ENCODE results near the gene GABRR3.

The GABRR3 gene

DNA sequence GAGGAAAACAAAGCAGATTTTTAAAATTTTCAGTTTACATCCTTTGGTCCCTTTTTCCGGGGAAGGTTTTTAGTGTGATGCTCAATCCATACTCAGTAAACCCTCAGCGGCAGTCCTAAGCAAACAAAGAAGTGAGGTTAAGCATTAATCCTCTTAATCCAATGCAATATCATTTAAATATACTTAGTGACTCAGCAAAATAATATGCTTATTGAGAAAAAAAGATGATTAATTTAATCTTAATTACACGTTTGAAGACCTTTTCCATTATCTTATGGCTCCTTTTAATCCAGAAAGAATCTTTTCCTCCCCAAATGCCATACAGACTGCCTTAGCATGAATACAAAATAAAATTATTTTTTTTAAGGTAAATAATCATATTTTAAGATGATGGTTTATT is at the start of gene GABRR3:
TSS of gene GABRR3 (minus strand) at position 108 of the 400 bp plus-strand sequence. CDS start 328 bp downstream, outside the sequence.
- no peak for DNase-seq

DNA sequence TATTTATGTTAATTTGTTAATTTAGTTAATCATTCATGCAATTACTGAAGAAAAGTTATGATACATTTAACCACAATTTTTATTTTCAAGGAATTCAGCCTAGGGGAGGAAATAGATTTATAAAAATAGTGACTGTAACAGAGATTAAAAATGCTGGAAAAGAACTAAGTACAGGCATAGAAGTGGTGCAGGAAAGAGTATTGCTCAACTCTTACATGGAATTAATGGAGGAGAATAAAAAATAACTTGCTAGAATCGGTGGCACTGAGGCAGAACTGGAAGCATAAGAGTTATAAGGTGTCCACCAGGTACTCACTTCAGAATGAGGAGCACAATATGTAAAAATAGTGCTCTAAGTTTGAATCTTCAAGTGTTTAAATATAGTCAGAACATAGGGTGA is 38.4 kb upstream of the GABRR3 start:
- no peak for DNase-seq

DNA sequence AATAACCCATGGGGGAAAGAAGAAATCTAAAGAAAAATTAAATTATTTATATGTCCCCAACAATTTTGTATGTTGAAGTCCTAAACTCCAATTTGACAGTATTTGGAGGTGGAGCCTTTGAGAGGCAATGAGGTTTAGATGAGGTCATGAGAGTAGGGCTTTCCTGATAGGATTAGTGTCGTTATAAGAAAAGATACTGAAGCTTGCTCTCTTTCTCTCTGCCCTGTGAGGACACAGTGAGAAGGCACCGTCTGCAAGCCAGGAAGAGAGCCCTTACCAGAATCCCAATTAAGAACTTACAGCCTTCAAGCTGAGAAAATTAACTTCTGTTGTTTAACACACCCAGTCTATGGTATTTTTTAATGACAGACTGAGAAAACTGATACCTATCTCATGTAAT is 35.7 kb upstream of the GABRR3 start:
- no peak for DNase-seq

DNA sequence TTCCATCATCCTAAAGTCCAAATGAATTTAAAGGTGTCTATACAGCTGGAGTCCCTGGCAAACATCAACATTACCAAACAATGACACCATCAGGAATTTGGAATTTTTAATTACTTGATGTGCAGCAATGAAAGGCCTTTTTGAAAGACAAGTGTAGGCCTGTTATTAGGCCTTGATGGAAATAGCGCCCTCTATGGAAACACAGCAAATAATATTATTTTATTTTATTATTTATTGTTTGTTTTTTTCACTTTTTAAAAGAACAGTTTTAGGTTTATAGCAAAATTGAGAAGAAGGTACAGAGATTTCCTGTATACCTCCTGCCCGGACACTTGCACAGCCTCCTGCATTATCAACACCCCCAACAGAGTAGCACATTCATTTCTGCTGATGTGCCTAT is 33.7 kb upstream of the GABRR3 start:
- no peak for DNase-seq

DNA sequence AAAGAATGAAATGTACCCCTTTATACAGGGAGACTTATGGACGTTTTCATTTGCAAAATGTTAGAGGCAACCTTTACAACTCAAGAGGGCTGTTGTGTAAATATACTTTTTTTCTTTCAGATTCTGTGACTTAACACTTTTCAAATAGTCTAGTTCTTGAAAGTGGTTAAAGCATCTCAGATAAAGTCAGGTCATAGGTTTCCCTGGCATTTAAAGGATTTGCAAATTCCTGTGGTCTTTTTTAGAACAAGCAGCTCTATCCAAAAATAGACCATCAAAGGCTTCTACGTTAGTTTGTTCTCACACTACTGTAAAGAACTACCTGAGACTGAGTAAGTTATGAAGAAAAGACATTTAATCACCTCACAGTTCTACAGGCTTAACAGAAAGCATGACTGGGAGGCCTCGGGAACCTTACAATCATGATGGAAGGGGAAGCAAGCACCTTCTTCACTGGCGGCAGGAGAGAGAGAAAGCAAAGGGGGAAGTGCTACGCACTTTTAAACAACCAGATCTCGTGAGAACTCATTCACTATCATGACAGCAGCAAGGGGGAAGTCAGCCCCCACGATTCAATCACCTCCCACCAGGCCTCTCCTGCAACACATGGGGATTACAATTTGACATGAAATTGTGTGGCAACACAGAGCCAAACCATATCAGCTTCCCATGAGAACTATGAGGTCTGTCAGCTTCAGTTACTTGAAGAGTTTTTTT is 23.3 kb upstream of the GABRR3 start:
- DNase-seq = no peak

DNA sequence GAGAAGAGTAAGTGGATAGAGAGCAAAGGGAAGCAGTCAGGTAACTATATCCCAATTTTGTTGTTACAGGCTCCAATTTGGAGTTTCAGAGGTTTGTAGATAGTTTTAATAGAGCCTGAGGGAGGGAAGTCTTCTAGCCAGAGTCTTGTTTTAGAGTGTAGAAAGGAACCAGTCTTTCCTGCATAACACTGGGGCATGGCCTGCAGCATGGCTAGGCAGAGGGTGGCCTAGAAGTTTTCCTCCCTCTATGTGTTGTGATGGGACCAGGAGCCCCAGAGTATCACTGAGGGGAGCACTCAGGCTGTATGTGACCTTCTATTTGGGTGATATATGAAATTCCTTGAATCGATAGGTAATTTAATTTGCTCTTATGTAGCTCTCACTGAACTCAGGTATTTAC is 22.5 kb upstream of the GABRR3 start:
- no peak for DNase-seq

DNA sequence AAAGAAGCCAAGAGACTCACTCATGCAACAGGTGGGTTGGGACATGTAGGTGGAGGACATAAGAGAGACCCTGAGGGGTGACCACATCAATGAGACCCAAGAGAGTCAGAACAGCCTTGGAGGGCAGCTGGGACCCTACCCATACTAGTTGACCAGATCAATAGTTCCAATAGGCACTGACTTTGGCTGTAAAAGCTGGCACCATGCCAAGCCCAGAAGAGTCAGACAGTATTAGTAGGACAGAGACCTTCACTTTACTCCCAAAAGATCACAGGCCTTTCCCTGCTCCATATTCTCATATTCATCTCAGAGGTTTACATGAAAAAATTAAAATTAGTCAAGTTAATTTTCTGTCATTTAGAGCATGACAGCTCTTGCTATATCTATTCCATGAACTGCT is 20.9 kb upstream of the GABRR3 start:
- no peak for DNase-seq

DNA sequence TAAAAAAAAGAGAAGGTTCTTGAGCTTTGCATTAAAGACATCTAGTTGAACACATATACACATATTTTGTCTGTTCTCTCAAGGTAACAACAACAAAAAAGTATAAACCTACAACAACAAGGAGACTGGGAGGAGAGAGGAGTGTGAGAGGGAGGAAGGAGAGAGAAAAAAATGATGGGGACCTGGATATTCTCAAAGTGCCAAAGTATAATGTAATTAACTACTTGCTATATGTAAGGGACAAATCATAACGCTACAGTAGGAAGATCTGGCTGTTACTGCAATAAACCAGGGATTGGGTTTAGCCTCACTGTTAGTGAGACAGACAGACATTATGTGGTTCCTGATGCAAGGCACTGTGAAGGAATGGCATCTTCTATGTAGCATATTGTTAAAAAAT is 14.2 kb upstream of the GABRR3 start:
- no peak for DNase-seq

DNA sequence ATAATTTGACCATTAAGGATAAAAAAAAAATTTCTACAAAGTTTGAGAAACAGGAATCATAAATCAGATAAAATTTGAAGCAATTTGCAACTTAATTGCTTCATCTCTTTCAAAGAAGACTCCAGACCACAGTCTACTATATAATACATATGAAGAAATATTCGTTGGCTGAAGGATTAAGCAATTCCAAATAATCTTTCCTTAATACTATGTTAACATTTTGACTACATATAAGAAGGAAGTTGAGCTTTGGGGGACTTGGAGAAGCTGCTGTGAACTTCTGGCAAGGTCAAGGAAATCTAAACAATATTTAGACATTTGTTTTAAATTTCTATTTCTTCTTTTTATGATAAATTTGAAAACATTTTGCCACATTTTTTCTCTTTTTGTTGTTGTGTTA is 13.5 kb upstream of the GABRR3 start:
- DNase-seq = no peak

DNA sequence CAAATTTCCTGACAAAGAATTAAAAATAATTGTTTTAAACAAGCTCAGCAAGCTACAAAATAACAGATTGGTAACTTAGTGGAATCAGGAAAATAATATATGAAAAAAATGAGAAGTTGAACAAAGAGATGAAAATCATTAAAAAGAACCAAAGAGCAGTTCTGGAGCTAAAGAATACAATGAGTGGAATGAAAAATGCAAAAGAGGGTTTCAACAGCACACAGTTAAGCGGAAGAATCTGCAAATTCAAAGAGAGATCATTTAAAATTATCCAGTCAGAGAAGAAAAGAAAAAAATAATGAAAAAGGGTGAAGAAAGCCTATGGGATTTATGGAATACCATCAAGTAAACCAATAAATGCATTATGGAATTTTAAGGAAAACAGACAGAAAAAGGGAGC is 6.2 kb upstream of the GABRR3 start:
- DNase-seq = no peak

DNA sequence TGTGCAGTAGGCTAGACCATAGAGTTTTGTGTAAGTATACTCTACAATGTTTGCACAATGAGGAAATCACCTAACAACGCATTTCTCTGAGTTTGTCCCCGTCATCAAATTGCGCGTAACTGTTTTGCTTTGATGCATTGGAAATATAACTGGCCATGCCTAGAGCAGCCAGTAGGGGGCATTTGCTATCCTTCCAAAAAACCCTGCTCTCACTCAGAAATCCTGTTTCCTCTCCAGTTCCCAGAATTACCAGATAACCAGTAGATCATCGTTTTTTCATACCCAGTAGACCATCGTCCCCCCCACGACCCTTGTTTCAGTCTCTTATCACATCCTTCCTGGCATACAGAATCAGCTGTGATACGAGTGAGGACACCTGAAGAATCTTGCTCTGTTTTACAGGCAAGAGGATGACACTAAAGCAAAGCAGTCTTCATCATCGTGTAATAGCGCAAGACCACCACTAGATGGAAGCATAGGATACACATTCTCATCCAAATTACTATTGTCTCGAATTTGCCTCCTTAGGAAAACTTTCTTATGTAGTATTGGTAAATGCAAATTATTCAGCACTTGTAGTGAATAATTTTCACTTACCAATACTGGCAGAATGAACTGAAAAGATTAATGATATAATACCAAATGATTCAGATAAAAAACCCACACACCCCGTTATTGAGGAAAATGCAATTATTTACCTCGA is 4.4 kb upstream of the GABRR3 start:
- DNase-seq = peak; percentile 55

DNA sequence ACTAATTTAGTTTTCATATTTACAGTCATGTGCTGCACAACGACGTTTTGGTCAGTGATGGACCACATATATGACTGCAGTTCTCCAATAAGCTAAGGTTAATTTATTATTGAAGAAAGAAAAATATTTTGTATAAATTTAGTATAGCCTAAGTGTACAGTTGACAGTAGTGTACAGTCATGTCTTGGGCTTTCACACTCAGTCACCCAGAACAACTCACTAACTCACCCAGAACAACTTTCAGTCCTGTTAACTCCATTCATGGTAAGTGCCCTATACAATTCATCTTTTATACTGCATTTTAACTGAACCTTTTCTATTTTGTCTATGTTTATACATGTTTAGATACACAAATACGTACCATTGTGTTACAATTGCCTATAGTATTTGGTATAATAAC is 3.8 kb upstream of the GABRR3 start:
- no peak for DNase-seq

DNA sequence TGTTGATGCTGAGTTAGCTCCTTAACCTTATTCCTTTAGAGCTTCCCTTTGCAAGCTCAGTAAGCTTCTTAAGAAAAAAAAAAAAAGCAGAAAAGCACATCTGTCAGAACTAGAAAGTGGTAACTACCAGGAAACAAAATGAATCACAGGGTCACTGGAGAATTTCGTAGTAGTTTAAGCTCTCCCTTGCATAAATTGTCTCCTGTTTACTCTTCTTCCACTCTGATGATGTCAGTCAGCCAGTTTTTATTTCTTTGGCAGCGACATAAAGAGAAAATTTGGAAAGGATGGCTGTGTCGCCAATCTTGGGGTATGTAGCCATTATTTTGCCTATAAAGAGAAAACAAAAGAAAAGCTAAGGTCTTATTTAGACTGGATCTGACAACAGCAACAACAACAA is 3.2 kb upstream of the GABRR3 start:
- no peak for DNase-seq

DNA sequence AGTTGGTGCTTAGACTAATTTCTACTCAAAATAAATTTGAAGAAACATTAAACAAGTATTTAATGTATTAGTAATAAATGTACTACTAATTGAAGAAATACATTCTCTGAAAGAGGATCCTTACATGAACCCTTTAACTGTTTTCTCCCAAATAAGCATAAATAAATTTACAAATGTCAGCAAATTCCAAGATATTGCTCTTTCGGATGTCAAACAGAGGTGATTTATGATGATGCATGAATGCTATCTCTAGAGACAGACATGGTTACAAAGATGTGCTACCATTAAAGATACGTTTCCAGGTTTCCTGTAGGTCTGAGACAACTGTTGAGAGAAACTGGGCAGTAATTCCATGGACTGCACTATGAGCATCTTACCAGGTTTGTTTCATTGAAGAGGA is 629 bp downstream of the GABRR3 start:
- DNase-seq = no peak

DNA sequence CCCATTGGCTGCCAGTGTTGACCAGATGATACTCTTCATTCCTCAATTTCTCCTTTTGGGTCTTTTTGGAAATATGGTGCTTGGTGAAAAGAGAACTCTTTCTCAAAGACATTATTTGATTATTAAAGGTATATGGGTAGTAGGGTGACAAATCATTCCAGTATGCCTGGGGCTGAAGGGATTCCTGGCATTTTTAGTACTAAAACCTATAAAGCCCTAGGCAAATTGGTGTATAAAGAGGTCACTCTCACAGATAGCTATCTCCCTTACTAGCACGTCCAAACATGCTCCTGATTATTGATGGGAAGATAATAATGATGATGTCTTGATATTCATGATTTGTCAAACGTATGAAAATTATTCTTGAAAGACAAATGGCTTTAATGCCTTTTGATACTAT is 1.1 kb downstream of the GABRR3 start:
- DNase-seq = no peak

DNA sequence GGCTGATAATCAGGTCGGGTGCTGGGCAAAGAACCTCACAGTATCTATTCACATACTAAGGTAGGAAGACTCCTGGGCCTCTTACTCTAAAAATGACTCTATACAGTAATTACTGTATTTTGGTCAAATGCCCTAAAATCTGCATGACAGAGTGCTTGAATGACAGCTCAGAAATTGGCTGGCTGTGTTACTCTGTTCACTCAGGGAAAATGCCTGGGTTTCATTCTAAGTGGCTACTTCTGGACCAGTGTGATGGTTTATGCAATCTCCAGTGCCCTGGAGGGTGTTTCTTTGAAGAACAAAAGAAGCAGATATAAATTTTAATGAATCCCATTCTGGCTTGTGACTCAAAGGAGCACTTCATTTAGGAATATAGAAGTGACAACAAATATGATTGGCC is 2.2 kb downstream of the GABRR3 start:
- DNase-seq = no peak

DNA sequence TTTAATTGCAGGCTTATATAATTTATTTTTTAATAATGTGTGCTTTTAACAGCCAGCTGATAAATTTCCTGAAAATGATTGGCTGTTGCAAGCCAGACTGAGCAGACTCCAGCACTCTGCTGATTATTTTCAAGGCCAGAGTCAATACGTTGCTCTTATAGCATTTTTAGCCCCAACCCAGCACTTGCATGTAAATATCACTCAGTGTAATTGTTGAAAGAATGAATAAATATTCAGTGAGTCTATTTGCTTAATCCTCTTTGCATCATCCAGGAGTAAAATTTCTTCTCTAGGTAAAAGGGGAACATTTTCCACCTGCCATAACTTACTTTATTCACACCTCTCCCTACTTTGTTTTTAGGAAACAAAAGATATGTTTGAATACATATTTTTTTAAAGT is 2.9 kb downstream of the GABRR3 start:
- no peak for DNase-seq

DNA sequence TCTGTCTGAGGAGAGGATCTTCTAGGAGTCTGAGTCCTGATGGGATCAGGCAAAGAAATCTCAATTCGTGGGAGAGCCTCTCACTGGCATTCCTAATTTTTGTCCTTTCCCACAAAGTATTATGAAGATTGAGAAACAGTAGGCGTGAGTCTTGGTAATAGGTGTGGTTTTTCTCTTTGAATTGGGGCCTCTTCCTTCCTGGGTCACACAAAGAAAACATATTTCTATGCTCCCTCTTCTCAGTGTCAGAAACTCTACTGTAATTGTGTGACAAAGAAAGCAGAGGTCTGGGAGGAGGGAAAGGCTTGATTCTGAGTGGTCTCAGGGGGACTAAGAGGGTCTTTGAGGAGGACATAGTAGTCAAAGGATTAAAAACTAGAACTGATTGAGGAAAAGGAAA is 6.0 kb downstream of the GABRR3 start:
- no peak for DNase-seq

DNA sequence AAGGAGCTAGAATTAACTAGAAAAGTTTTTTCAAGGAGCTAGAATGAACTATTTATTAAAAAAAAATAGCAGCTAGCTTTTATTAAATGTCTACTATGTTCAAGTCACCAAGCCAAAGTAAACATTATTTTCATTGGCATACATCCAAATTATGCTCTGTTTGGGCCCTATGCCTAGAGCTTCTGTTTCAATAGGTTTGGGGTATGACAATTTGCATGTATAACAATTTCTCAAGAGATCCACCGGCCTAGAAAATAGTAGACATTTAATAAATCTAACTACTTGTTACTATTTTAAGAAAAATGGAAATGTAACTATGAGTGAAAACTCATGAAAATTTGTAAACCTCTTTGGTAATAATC is 8.0 kb downstream of the GABRR3 start:
- DNase-seq = no peak

DNA sequence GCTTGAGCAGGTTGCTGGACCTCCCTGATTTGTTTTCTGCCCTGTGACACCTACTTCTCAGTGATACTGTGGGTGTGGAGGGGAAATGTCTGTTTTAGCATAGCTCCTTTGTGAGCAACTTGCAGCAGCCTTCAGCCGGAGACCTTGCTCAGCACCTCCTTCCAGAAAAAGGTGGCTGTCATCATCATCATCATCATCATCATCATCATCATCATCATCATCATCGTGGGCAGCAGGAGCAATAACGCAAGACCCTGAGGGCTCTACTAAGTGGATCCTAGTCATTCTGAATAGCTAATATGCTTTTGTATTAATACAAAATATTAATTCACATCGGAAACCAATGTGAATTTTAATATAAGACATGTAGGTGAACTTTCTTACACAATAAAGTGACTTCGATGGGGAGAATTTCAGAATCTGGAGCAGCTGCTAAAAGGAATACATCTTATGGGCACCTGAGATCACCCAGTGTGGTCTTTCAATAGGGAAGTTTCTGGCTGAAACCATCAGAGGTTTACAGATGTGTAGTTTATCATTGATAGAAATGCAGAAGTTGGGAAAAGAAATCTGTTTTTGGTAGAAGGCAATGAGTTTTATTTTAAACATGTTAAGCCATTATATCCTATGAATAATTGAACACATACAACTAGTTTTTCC is 8.6 kb downstream of the GABRR3 start:
- no peak for DNase-seq

DNA sequence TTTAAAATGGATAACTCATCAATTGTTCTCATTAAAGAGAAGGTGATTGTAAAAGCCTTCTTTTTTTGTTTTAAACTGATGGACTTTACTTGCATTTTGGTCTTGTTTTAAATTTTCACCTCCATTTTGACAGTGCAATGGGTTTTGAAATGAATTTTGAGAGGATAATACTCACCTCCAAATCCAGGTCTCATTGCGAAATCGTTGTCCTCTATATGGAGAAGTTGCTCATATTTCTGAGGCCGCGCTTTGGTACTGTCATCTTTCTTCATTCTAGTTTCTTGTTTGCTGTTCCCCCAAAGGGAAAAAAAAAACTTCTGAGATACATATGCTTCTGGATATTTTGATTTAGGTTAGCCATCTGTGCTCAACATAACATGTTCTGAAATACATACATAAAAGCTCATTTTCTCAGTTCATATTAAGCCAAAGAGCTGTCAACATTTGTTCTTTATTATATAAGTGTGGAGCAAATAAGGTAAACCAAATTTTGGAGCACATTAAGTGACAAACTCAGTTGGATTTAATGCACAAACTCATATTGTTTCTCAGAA is 9.6 kb downstream of the GABRR3 start:
- DNase-seq = no peak

DNA sequence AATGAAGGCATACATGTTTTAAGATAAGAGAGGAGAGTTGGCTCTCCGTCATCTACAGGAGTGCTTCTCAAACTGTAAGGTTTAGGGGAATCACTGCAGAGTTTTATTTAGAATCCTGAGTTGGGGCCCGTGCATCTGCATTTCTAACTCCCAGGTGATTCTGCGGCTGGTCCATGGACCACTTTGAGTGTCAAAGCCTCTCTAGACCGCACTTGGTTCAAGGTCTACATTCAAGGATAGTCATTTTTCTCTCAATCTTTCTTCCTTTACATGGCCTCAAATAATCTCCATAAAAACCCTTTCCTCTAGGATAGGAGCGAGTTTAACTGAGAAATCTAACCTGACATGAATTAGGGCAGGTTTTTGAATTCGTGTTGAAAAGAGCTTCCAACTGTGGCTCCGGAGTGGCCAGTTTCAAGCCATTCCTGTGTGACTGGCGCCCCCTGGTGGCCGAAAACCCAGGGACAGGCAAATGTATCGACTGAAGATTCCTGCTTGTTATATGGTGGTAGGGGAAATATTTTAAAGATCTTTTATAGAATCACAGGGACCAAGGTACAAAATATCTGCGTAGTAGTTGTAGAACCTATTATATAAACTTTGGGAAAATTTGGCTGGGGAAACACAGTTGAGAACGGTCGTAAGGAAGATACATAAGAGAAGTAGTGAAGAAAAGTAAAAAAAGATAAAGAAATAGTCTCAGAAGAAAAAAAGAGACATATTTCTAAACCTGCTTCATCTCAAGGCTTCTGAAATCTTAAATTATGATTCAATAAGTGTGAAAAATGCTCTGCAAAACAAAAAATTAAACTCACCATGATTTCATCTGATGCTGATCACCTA is 11.9 kb downstream of the GABRR3 start:
- peak; percentile 96 for DNase-seq

Measured in activated T-cell treated with anti-CD3 and anti-CD28 coated beads for 4 hours (primary cell).